ENCODE data around the gene TM2D1.

DNA sequence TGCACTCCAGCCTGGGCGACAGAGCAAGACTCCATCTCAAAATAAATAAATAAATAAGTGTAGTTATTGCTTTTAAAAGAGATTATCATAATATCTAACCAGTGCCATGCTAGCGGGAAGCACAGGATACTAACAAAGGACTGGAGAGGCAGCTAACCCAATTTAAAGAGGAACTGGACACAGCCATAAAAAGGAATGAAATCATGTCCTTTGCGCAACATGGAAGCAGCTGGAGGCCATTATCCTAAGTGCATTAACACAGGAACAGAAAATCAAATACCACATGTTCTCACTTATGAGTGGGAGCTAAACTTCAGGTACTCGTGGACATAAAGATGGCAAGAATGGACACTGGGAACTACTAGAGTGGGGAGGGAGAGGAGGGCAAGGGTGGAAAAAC lies 54.9 kb downstream of the TM2D1 start:
- TF ChIP-seq, protein P1, sequence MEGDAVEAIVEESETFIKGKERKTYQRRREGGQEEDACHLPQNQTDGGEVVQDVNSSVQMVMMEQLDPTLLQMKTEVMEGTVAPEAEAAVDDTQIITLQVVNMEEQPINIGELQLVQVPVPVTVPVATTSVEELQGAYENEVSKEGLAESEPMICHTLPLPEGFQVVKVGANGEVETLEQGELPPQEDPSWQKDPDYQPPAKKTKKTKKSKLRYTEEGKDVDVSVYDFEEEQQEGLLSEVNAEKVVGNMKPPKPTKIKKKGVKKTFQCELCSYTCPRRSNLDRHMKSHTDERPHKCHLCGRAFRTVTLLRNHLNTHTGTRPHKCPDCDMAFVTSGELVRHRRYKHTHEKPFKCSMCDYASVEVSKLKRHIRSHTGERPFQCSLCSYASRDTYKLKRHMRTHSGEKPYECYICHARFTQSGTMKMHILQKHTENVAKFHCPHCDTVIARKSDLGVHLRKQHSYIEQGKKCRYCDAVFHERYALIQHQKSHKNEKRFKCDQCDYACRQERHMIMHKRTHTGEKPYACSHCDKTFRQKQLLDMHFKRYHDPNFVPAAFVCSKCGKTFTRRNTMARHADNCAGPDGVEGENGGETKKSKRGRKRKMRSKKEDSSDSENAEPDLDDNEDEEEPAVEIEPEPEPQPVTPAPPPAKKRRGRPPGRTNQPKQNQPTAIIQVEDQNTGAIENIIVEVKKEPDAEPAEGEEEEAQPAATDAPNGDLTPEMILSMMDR (IDR thresholded peaks at IDR 0.05), result no peak
- no peak for TF ChIP-seq EP300 (IDR thresholded peaks at IDR 0.05)

Measured in upper lobe of left lung (tissue), 4 donors.